ENCODE data around the gene PAM.

DNA sequence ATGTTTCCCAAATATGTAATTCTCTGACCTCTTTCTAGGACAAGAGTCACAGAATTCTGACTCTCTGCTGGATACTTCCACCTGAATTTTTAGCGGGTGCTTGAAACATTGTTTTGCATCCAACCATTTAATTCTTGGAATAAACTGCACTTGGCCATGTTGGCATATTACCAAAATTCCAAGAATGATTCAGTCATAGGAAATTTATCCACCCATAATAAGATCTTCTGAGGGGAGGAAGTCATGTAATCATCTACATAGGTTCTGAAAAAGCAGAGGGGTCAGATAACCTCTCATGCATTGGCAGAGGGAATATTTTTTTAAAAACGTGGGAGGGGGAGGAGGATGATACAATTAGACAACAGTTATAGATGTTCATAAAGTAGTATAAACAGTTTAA is 156.9 kb downstream of the PAM start:
- TF ChIP-seq CTCF (IDR thresholded peaks at IDR 0.05) (no peak), POLR2A (IDR thresholded peaks at IDR 0.05) (no peak), EP300 (IDR thresholded peaks at IDR 0.05) (no peak)
